Sciatic nerve (tissue), 2 donors: Measurements from ENCODE around the gene AFAP1. TPM values are rescaled to one million over a fixed set of nuclear protein-coding genes. Genes with fewer than 3 reads are reported as not detected.
A peak's percentile ranks its signal among the peaks of the same experiment; 100 is the strongest.

ENCODE experiments used
- ATAC-seq: fragments of 200-7000 bp; cut with Tn5 transposase; one replicate; pipeline ENCODE4 v1.9.1; 2020; ENCODE audit warnings: mild to moderate bottlenecking, moderate library complexity
- DNase-seq: peaks from one replicate; pipeline ENCODE4 v3.0.0-alpha.2; 2020; ENCODE audit warnings: low spot score
- intact Hi-C: fragments of 100-400 bp; cut with DNase I; formaldehyde crosslinking; loops from one replicate; pipeline ENCODE4 v1.14.2; 2022
- total RNA-seq: library from RNA; stranded (reverse); fragmentation: NEBNext Ultra II Directional; extraction: Animal tissue kit (Norgen Biotek cat#: 25700); gene quantifications from one replicate; pipeline ENCODE4 v1.2.1, GENCODE V29; 2021
- donor health status: DM: no; HTN: no; CAD: no.
- donor health status: DM: no; HTN: no; CAD: no.

Gene AFAP1
- total RNA-seq, 1 donor from 2014 or later = 64.5 TPM

- DNase-seq (no peak), ATAC-seq (no peak)
- intact Hi-C loops = no loop called here
Observed at GRCh38 chr4:7733801-7734650, 205.6 kb downstream of the AFAP1 start.

GRCh38 chr4:7733201-7733600, 206.5 kb downstream of the AFAP1 start:
- DNase-seq (no peak), ATAC-seq (no peak)
- intact Hi-C loops = no loop called here

- ATAC-seq (no peak), DNase-seq (no peak)
- intact Hi-C loops = no loop called here
Observed at GRCh38 chr4:7732263-7732662, 207.4 kb downstream of the AFAP1 start.

- no peak for ATAC-seq
- intact Hi-C loops = no loop called here
- no peak for DNase-seq
Observed at GRCh38 chr4:7731437-7731836, 208.2 kb downstream of the AFAP1 start.

- ATAC-seq (no peak), DNase-seq (no peak)
- intact Hi-C loops = no loop called here
Observed at GRCh38 chr4:7727749-7728148, 211.9 kb downstream of the AFAP1 start.

GRCh38 chr4:7726665-7727413, 212.8 kb downstream of the AFAP1 start:
- intact Hi-C loops = no loop called here
- ATAC-seq (no peak), DNase-seq (no peak)

GRCh38 chr4:7725951-7726350, 213.7 kb downstream of the AFAP1 start:
- no peak for DNase-seq
- intact Hi-C loops = no loop called here
- ATAC-seq = no peak

GRCh38 chr4:7723625-7724024, 216.0 kb downstream of the AFAP1 start:
- intact Hi-C loops = no loop called here
- ATAC-seq (no peak), DNase-seq (no peak)

GRCh38 chr4:7722766-7723387, 216.8 kb downstream of the AFAP1 start:
- intact Hi-C loops = no loop called here
- ATAC-seq (no peak), DNase-seq (no peak)

GRCh38 chr4:7721984-7722551, 217.6 kb downstream of the AFAP1 start:
- ATAC-seq (no peak), DNase-seq (no peak)
- intact Hi-C loops = no loop called here

- DNase-seq = peak; percentile 87
- ATAC-seq = peak; percentile 77
- intact Hi-C loops = loop anchor here (5.0 kb wide), 1 partner anchor 527 kb away; the partner anchor contains the start of gene SORCS2
Observed at GRCh38 chr4:7719354-7720174, 220.1 kb downstream of the AFAP1 start.

- intact Hi-C loops = loop anchor here (5.0 kb wide), 1 partner anchor 526 kb away; the partner anchor contains the start of gene SORCS2
- no peak for ATAC-seq
Observed at GRCh38 chr4:7717946-7718490, 221.6 kb downstream of the AFAP1 start.

GRCh38 chr4:7717161-7717560, 222.5 kb downstream of the AFAP1 start:
- no peak for ATAC-seq
- intact Hi-C loops = loop anchor here (5.0 kb wide), 1 partner anchor 525 kb away; the partner anchor contains the start of gene SORCS2

More at GRCh38 chr4:7717946-7718490, 221.6 kb downstream of the AFAP1 start:
- DNase-seq = no peak

GRCh38 chr4:7716010-7716721, 223.5 kb downstream of the AFAP1 start:
- intact Hi-C loops = loop anchor here (5.0 kb wide), 1 partner anchor 524 kb away; the partner anchor contains the start of gene SORCS2
- DNase-seq = no peak
- ATAC-seq = no peak

More at GRCh38 chr4:7717161-7717560, 222.5 kb downstream of the AFAP1 start:
- no peak for DNase-seq

GRCh38 chr4:7715271-7716009, 224.2 kb downstream of the AFAP1 start:
- DNase-seq = no peak
- ATAC-seq = no peak
- intact Hi-C loops = loop anchor here (5.0 kb wide), 1 partner anchor 523 kb away; the partner anchor contains the start of gene SORCS2

- DNase-seq = no peak
- ATAC-seq = no peak
- intact Hi-C loops = loop anchor here (5.0 kb wide), 1 partner anchor 522 kb away; the partner anchor contains the start of gene SORCS2
Observed at GRCh38 chr4:7714738-7715137, 224.9 kb downstream of the AFAP1 start.

GRCh38 chr4:7714176-7714575, 225.5 kb downstream of the AFAP1 start:
- intact Hi-C loops = no loop called here
- no peak for ATAC-seq

More at GRCh38 chr4:7714176-7714575, 225.5 kb downstream of the AFAP1 start:
- DNase-seq = no peak
